ENCODE measurements around the gene C6orf163.

DNA sequence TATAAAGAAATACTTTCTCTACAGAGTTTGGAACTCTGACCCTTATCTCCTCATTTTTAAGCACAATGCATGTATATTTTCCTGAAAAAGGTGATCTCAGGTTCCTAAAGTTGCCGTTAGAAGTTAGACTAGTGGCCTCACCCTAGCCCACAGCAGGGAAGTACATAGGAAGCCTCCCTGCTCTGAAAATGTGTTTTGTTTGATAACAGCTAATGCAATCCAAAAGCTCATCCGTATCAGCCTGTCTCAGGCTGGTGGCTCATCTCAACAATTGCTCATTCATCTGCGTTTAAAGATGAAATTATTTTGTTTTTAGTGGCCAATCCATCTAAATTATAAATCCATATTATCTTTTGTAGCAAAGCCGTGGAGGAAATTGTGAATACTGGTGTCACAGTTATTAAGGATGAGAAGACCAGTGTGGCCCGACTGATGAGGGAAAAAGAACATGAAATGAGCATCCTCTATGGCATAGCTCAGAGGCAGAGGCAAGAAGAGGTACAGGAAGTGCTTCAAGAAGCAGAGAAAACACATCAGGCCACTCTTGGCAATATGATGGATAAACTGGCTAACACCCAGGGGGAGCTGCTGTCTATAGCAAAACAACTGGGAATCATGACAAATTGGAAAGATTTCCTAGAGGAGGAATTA is 20.1 kb downstream of the C6orf163 start:
- TF ChIP-seq CREB1 (CRISPR knock-in tag; IDR thresholded peaks at IDR 0.05; ENCODE audit: low read depth) (no peak), EZH2 (IDR thresholded peaks at IDR 0.05; ENCODE audit: low read depth, unreplicated experiment) (no peak)
- TF ChIP-seq, protein P1, sequence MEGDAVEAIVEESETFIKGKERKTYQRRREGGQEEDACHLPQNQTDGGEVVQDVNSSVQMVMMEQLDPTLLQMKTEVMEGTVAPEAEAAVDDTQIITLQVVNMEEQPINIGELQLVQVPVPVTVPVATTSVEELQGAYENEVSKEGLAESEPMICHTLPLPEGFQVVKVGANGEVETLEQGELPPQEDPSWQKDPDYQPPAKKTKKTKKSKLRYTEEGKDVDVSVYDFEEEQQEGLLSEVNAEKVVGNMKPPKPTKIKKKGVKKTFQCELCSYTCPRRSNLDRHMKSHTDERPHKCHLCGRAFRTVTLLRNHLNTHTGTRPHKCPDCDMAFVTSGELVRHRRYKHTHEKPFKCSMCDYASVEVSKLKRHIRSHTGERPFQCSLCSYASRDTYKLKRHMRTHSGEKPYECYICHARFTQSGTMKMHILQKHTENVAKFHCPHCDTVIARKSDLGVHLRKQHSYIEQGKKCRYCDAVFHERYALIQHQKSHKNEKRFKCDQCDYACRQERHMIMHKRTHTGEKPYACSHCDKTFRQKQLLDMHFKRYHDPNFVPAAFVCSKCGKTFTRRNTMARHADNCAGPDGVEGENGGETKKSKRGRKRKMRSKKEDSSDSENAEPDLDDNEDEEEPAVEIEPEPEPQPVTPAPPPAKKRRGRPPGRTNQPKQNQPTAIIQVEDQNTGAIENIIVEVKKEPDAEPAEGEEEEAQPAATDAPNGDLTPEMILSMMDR (conservative IDR thresholded peaks at IDR 0.05; ENCODE audit: low read depth in 2 of 2) = no peak; a peak in 1 of 4 replicates

Data from GM23338 (cell line).